NCI-H526 (cell line): Measurements from ENCODE around the gene KRT15.
A peak's percentile ranks its signal among the peaks of the same experiment; 100 is the strongest.

Experiments used
- DNase-seq, 2 experiments: peaks; one replicate each; lab custom pipeline; 2025; lab: John Stamatoyannopoulos, UW

Gene KRT15

DNA sequence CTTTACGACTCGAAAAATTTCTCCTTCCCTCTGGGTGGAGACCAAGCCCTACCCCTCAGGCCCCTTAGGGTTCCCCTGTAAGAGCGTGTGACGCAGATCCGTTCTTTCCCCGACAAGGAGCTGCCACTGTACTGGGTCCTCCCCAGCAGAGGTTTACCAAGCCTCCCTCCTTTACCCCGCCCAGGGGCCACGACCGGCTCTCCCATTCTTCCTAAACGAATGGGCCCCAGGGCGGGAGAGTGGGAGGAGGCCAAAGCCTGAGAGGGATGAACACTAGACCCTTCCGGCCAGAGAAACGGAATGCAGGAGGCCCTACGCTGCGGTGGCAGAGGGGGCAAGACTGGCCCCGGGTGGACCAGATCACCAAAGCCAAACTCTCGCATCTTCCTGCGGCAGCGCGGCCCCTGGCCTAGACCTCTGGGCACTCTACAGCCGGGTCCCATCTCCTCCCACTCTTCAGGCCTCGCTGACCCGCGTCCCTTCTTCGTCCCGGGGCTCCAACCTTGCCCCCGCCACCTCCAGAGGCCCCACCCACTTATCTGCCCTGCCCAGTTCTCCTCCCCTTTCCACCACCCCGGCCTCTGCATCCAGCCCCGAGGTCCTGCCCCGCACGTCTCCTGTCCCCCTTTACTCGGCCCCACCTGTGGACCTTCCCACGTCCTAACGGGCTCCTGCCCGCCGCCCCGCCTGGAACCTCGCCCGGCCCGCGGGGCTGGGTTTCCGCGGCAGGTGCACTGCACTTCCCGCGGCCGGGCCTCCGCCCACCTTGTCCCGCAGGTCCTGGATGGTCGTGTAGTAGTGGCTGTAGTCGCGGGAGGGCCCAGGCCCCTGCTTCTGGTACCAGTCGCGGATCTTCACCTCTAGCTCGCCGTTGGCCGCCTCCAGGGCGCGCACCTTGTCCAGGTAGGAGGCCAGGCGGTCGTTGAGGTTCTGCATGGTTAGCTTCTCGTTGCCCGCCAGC, 8.7 kb upstream of the KRT15 start:
- peak in 1 of 2 experiments; percentile 56 for DNase-seq

GRCh38 chr17:41524261-41524660, 5.6 kb upstream of the KRT15 start:
- no peak for DNase-seq

DNA sequence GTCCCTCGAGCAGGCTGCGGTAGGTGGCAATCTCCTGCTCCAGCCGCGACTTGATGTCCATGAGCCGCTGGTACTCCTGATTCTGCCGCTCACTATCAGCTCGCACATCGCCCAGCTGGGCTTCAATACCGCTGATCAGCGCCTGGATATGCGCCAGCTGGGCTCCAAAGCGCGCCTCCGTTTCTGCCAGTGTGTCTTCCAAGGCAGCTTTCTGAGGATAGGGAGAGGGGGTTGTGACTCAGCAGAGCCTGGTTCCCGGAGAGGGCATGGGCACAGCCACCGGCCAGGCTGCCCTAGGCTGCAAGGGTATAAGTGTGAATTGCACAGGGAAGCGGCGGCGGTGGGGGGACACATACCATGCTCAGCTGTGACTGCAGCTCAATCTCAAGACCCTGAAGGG, 5.1 kb upstream of the KRT15 start:
- DNase-seq: no peak

- DNase-seq: no peak
Measured at GRCh38 chr17:41523225-41523593, 4.5 kb upstream of the KRT15 start.

DNA sequence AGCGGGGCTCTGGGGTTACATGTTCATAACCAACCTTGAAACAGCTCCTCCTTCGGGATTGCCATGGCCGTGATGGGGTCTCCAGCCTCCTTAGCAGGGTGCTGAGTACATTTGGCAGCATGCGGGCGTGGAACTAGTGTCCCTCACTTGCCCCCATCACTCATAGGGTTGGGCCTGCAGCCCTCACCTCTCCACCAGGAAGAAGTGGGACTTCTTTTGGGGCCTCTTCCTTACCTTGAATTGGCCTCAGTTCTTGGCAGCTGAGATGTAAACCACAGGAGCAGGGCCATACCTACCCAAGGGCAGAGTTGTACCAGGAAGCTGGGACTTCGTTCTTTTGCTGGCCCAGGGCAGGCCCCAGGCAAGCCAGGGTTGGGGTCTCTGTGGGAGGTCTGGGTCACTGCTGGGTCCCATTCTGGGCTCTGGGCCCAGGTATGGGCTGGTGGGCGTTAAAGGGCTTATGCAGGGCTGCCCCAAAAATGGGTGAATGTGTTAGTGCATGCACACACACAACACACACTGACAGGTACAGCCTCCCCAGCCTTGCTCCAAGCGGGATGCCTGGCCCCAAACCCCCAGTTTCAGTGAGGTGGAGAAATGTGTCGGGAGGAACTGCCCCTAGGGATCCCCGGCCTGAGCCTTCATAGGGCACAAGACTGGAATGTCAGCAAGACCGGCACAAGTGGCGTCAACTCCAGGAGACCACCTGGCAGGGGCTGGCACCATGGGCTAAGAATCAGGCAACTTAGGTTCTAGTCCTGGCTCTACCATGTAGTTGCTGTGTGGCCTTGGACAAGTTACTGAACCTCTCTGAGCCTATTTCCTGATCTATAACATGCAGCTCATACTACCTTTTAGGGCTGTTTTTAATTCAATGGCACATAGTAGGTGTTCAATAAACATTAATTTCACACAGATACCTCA, 3.9 kb upstream of the KRT15 start:
- DNase-seq: no peak

DNA sequence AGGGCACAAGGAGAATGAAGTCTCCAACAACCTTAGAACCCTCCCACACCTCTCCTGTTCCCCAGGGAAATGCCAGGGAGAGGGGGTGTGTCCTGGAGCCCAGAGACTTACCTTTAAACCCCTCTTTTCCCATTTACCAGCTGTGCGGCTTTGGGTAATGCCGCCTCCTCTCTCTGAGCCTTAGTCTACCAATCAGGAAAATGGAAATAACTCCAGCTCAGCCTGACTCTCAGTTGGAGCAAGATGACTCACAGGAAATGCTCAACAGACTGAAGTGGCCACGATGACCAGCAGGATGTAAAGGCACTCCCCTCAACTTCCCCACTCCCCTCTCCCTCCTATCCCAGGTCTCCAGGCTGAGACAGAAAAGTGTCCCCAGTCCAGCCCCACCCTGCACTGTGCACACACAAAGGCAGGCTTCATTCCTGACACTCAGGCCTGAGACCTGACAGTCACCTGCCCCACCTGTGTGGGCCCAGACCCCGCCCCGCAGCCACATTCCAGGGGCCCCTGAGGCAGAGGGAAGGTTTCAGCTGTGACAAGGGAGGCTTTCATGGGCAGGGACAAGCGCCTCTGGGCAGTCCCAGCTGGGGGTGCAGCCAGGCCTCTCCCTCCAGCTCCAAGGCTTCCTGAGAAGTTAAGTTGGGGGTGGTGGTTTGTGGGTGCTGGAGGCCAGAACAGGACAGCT, 3.0 kb upstream of the KRT15 start:
- DNase-seq: peak in 1 of 2 experiments; percentile 60

DNA sequence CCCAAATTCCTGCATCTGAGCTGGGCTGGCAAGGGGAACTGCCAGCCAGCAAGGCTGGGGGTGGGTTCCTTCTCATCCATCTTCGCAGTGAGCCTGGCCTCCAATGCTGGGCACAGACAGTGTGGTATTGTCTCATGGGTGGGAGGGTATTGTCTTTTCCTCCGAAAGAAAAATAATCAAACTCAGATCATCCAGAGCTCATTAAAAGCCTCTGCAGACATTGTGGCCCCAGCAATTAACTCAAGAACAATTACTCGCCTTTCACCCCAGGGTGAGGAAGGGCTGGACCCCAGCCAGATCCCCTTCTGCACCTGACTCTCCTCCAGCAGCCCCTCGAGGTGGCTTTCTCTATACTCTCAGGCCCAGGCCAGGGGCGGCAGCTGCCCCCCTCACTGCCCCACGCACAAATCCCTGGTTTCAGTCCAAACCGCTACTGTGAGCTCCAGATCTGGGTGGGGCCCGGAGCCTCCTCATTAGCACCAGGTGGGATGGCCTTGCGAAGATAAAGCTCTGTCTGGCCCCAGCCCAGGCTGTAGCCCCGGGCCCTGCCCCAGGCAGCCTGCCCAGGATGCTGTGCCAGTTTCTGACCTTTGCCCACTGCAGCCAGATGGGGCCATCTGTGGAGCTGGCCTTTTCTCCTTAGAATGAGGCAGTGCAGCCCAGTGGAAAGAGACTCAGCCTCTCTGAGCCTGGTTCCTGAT, 2.3 kb upstream of the KRT15 start:
- peak in 1 of 2 experiments; percentile 48 for DNase-seq

- peak in 1 of 2 experiments; percentile 18 for DNase-seq
Measured at GRCh38 chr17:41519501-41520224, 973 bp upstream of the KRT15 start.

GRCh38 chr17:41518031-41518430, 659 bp downstream of the KRT15 start:
- DNase-seq: no peak

GRCh38 chr17:41516830-41517283, 1.8 kb downstream of the KRT15 start:
- no peak for DNase-seq

GRCh38 chr17:41516147-41516829, 2.4 kb downstream of the KRT15 start:
- no peak for DNase-seq

DNA sequence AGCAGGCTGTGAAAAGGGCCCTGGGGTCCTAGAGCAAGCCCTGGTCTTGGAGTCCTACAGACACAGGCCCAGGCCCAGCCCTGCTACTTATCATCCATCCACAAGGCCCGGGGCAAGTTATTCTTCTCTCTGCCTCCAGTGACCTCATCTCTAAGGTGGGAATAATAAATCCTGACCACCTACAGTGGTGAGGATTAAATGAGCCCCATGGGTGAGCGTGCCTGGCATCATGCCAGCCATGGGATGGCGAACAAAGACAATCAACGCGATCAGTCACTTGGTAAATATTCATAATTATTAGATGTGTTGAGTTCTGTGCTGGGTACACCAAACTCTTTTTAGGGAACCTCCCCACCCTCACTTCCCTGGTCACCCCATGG, 5.5 kb downstream of the KRT15 start:
- DNase-seq: no peak

- no peak for DNase-seq
Measured at GRCh38 chr17:41512546-41513167, 6.0 kb downstream of the KRT15 start.

- DNase-seq: no peak
Measured at GRCh38 chr17:41511716-41512115, 7.0 kb downstream of the KRT15 start.

DNA sequence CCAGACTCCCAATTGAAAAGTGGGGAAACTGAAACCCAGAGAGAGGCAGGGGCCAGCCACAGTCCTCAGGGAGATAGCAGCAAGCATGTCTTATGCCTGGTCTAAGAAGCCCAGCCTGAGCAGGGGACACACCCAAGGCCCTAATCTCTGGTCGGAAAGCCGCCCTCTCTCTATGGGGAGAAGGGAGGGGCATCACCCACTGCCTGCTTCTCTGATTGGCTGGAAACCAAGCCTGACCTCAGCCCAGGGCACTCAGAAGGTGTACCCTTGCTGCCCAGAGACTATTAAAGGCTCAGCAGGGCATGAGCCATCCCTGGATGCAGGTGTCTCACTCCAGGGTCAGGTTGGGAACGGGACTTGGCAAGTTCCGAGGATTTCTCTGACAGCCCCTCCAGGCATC, 7.6 kb downstream of the KRT15 start:
- peak in 1 of 2 experiments; percentile 16 for DNase-seq

DNA sequence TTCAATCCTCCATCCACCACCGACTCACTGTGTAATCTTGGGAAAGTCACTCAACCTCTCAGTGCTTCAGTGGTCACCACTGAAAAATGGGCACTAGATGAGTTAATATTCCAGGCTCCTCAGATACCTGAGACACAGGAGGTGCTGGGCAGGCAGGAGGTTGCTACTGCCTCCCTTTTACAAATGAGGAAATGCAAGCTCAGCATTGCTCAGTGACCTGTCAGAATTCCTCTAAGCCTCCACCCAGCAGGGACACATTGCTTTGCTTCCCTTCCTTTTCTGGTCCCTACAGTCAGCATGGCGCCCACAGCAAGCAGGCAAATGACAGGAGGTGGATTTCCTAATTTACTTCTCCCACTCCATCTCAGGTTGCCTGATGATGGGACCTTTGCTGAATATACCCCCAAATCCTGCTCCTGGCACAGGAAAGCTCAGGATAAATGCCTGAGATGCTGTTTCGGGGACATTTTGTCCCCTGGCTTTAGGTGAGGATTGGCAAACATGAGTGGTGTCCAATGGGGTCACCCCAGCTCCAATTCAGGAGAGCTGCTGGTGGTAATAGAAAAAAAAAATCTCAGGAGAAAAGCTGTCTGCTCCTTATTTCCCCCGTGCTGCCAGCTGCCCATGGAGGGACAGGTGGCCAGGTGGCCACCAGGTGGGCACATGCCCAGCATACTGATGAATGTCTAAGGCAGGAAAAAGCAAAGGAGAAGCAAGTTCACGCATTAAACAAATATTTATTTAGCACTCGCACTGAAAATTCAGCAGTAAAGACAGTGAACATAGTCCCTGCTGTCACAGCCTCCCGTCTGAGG, 8.2 kb downstream of the KRT15 start:
- DNase-seq: no peak

GRCh38 chr17:41507315-41507880, 11.3 kb downstream of the KRT15 start:
- DNase-seq: no peak
